NCI-H2196 treated with DMSO at 0.1 percent for 48 hours (cell line): ENCODE data around the gene RNF7.
"Not testable (repeated sequence)": the region's sequence is repeated elsewhere in the genome, so short reads cannot be mapped to it uniquely, and the experiment has no call there.

Source experiments
- DNase-seq: peaks from one replicate; lab custom pipeline; 2025; ENCODE audit not compliant: unreplicated experiment; lab: John Stamatoyannopoulos, UW

RNF7 gene

DNA sequence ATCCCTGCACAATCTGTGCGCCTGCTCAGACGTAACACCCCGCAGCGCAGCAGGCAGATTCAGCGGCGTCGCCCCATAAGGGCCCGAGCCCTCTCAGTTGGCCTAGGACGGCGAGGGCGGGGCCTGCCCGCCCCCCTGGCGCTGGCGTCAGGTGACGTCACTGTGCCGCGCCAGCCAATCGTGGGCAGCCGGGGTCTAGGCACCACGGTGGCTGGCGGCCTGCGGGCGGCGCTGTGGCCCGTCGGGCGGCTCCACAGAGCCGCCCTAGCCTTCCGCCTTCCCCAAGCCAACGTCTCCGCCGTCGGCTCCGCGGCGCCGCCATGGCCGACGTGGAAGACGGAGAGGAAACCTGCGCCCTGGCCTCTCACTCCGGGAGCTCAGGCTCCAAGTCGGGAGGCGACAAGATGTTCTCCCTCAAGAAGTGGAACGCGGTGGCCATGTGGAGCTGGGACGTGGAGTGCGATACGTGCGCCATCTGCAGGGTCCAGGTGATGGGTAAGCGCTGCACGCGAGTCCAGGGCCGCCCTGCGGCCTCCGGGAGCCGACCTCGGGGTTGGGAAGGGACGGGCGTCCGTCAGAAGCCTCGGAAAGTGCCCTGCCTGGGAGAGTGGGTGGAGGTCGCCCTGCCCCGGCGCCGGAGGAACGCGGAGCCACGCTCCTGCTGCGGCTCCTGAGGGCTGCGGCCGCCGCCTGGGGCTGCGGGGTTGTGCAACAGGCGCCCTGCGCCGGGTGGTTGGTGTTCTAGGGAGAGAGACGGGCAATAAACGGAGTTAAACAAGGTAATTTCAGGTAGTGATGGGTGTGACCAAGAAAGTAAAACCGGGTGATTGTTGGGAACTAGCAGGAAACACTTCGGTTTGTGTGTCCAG, at the start of gene RNF7:
Gene RNF7 (plus strand): TSS at position 277 of the 869 bp plus-strand sequence. CDS start 44 bp downstream, at position 321.
- peak; percentile 98 for DNase-seq

DNA sequence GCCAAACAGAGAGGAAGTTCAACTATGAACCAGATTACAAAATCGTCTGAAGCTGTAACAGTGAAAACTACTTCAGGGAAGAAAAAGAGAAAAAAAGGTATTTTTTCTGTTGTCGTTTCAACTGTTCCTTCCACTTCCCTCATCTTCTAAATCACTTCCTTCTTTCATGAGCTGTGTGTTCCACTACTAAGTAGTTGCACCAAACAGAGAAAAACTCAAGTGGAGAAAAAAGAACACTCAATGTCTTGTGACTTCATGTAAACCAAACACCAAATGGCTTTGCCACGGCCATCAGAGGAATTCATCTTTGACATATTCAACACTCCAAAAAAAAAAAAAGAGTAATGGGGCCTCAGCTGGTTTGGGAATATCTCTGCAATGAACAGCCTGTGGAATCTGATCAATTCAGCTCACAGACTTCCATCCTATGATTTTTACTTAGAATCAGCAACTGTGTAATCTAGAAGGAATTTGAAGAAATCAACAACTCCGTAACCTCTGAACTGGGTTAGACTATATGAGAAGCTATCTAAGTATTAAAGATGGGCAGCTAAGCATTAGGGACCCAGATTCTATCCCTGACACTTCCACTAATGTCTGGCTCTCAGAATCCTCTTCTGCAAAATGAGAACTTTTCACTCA, 47.5 kb upstream of the RNF7 start:
- DNase-seq = no peak

DNA sequence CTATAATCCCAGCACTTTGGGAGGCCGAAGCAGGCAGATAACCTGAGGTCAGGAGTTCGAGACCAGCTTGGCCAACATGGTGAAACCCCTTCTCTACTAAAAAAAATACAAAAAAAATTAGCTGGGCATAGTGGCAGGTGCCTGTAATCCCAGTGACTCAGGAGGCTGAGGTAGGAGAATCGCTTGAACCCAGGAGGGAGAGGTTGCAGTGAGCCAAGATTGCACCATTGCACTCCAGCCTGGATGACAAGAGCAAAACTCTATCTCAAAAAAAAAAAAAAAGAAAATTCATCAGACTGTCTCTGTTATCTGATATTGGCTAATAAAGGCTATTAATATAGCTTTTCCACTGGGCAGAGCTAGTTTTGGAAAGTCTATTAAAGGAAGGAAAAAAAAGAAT, 46.6 kb upstream of the RNF7 start:
- not testable (repeated sequence) for DNase-seq

DNA sequence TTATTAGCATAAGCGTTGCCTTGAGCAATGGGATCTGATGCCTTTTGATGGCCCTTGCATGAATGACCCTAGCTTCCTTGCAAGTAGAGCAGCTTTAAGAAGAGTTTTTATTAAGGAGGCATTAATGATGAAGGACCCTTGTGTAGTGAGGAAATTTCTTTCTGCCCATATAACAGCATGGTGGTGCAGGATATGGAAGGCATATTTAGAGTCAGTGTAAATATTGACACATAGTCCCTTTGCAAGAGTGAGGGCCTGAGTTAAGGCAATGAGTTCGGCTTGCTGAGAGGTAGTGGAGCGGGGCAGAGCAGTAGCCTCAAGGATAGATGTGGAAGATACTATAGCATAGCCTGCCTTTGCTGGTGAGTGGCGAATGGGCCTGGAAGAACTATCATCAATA, 45.1 kb upstream of the RNF7 start:
- DNase-seq = not testable (repeated sequence)

DNA sequence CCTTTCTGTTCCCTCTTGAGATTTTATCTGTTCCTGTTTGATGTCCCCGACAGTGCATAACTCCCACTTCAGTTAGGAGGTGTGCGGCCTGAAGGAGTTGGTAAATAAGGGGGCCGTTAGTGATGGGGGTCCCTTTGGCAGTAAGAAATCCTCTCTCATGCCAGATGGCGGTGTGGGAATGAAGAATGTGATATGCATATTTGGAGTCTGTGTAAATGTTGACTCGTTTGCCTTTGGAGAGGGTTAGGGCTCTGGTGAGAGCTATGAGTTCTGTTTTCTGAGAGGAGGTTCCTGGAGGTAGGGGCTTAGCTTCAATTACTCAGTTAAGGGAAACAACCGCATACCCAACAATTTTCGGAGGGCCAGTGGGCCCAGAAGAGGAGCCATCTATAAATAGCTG, 38.8 kb upstream of the RNF7 start:
- no peak for DNase-seq

DNA sequence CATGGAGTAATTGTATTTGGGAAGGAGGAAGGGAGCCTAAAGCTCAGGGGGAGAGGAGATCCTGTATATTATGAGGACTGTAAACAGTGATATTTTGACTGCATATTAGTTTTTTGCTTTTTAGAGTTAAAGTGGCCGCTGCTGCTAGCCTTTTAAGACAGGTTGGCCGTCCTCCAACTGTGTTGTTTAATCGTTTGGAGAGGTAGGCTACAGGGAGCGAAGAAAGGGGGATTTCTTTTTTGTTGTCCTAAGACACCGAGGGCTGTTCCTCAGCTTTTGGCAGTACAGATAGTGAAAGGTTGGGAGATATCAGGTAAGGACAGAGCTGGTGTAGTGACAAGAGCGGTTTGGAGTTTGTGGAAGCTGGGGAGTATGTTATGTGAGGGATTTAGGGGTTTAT, 38.2 kb upstream of the RNF7 start:
- DNase-seq = no peak

DNA sequence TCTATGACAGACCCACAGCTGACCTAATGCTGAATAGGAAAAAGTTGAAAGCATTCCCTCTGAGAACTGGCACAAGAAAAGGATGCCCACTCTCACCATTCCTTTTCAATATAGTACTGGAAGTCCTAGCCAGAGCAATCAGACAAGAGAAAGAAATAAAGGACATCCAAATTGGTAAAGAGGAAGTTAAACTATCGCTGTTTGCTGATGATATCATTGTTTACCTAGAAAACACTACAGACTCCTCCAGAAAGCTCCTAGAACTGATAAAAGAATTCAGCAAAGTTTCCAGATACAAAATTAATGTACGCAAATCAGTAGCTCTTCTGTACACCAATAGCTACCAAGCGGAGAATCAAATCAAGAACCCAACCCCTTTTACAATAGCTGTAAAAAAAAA, 34.7 kb upstream of the RNF7 start:
- DNase-seq = not testable (repeated sequence)

DNA sequence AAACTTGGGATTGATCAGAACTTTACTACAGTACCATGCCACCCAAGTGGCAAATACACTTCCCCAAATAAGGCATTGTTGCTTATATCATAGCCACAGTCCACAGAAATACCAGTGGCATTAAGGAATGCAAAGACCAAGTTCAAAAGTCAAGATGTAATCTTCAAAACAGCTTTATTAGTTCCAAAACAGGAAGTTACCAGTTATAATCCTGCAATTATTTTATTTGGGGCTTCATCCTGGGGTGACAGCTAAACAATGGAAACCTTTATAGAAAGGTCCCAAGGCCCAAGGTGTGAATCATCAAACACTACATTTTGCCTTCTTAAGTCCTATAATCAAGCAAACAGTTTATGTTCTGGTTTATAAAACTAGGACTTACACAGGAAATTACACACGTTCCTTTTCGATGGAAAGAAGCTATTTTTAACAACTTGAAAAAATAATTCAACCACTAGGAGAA, 30.3 kb upstream of the RNF7 start:
- DNase-seq = no peak

DNA sequence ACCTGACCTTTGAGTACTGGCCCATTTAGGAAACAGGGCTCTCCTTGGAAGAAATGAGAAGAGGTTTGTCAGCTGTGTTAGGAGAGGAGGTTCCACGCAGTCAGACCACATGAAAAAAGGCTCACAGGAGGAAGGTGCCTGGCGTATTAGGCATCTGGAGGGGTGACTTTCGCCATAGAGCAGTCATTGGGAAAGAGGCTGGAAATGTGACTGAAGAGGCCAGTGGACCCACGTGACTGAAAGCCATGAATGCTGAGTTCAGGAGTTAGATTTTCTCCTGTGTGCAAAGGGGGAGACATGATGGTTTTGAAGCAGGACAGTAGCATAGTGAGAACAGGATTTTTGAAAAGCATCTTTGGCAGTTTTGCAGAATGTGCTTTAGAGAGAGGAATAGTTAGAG, 29.7 kb upstream of the RNF7 start:
- no peak for DNase-seq

DNA sequence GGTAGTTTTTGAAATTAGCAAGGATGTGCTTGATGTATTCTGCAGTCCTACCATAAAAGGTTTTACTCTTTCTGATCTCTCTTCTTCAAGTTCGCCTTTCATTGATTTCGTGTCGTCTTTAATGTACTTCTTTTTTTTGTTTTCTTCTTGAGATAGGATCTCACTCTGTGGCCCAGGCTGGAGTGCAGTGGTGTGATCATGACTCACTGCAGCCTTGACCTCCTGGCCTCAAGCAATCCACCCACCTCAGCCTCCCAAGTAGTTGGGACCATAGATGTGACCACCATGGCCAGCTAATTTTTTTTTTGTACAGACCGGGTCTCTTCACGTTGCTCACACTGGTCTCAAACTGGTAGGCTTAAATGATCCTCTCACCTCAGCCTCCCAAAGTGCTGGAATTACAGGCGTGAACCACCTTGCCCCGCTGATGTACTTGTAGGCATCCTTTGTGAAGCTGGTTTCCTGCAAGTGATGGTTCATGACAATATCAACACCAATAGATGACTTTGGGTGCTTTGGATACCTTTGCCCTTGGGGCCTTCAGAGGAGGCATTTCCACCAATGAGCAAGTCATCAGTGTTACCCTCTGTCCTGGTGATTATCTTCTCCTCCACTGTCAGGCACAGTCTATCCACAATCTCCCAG, 28.9 kb upstream of the RNF7 start:
- DNase-seq = no peak

DNA sequence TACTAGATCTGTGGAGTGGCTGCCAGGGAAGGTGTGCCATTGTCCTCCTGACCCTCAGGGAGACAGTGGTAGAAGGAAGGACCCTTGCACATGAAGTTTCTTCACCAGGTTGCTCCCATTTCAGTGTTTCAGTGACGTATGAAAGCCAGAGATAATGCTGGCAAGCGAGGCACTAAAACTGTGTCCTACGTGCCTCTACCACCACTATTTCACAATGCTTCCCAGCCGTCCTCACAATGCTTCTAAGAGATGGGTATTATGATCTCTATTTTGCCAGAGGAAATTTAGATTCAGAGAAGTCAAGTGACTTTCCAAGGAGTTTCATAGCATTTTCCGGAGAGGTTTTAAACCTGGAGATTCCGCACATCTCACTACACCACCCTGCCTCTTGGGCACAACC, 28.0 kb upstream of the RNF7 start:
- DNase-seq = no peak

DNA sequence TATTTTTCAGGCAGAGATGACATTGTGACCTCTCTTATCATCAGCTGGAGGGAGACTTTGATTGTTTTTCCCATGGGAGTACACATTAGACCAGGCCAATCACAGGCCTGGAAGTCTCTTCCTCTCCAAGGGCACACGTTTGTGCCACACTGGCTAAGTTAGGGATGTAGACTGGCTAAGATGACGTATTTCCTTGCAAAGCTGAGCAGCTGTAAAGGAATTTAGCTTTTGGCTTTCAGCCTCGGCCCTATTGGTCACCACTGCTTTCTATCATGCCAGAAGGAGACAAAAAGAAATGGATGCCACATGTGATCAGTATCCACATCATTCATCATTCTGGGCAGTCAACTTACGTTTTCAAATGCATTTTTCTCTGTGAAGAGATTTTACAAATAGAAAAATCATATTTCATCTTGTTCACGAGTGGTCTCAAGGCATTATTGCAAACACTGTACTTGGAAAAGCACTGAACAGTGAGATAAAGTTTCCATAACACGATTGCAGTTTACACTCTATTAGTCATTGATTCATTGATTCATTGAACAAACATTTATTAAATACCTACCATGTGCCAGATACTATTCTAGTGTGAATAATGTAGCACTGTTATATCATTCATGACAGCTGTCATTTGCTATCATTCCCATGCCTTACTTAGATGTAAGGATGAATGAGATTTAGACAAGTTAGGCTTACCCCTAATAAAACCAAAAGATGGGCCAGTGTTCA, 27.0 kb upstream of the RNF7 start:
- no peak for DNase-seq

DNA sequence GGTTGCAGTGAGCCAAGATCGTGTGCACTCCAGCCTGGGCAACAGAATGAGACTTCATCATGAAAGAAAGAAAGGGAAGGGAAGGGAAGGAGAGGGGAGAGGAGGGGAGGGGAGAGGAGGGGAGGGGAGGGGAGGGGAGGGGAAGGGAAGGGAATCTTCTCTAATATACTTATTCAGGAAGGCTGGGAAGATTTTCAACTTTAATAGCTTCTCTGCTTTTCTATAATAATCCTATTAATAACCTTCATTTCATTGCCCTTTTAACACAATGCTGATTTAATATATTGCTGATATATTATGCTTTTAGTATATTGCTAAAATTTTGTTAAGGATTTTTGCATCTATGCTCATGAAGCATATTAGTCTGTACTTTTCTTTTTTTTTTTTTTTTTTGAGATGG, 23.4 kb upstream of the RNF7 start:
- no peak for DNase-seq

DNA sequence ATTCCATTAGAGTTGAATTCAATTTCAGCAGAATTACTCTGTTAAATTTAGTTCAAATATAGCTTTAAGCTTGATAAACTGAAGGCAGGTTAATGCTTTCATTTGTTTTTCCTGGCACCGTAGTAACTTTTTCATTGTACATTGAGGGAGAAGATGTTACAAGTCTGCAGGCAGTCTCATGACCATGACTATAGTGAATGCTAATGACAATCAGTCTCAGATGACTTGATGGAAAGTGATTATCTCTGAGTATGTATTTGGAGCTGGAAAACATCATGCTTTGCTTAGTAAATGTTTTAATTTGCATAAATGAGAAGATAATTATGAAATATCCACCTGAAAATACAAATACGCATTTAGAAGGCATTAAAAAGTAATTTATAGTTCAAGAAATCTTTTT, 16.0 kb upstream of the RNF7 start:
- DNase-seq = no peak

DNA sequence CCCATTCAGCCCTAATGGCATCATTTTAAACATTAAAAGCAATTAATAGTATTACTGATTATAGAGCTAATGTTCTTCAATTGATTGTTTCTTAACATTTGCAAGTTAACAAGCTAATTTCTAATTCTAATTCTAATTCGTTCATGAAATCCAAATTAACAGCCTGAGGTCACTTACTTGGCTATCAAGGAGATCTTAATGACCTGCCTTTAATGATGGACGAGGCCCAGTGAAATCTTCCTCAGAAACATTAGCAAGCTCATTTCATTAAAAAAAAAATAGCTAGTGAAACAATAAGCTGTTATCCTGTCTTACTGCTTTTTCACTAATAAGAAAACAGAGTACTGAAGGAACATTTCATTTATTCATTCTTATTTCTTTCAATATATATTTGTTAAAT, 15.4 kb upstream of the RNF7 start:
- DNase-seq = no peak

DNA sequence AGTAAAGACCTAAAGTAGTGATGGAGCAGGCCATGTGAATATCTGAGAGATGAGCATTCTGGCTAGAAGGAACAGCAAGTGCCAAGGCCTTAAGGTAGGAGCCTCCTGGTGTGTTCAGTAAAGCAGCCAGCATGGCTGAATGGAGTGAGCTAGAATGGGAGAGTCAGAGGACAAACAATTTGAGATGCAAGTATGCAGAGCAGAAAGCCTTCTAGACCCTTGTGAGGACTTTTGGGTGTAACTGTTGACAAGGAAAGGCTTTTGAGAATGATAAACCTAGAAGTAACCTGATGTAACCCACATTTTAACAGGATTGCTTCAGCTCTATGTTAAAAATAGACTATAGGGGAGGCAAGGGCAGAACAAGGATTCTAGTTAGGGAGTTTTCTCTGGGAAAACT, 14.8 kb upstream of the RNF7 start:
- DNase-seq = no peak

DNA sequence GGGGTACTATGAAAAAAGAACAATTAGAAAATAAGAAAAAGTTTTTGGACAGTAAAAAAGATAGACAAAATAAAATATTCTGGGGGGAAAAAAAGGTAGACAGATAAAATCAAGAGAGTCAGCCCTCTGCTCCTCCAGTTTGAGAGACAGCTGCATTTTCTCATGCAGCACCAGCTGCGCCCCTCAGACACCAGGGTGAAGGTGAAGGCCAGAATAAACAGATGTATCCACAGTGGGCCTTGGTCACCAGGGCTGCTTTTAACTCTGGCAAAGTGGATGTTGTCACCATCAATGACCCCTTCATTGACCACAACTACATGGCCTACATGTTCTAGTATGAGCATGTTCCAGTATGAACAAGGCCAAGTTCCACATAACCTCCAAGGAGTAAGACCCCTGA, 13.9 kb upstream of the RNF7 start:
- no peak for DNase-seq

DNA sequence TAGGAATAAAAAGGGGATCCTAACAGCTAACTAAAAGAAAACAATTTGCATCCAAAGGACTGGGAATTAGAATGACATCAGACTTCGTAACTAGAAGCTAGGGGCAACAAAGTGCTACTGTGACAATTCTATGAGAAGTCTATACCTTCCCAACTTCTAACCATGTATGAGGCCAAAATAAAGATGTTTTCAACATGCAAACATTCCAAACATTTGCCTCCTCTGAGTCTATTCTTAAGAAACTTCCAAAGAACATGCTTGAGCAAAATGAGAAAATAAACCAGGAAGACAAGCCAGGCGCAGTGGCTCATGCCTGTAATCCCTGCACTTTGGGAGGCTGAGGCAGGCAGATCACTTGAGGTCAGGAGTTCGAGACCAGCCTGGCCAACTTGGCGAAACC, 13.1 kb upstream of the RNF7 start:
- no peak for DNase-seq

DNA sequence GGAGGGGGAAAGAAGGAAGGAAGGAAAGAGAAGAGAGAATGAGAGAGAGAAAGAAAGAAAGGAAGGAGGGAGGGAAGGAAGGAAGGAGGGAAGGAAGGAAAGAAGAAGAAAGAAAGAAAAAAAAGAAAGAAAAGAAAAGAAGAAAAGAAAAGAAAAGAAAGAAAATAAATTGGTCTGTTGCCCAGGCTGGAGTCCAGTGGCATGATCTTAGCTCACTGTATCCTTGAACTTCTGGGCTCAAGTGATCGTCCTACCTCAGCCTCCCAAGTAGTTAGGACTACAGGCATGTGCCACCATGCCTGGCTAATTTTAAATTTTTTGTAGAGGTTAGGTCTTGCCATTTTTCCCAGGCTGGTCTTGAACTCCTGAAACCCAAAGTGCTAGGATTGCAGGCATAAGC, 11.6 kb upstream of the RNF7 start:
- DNase-seq = no peak

DNA sequence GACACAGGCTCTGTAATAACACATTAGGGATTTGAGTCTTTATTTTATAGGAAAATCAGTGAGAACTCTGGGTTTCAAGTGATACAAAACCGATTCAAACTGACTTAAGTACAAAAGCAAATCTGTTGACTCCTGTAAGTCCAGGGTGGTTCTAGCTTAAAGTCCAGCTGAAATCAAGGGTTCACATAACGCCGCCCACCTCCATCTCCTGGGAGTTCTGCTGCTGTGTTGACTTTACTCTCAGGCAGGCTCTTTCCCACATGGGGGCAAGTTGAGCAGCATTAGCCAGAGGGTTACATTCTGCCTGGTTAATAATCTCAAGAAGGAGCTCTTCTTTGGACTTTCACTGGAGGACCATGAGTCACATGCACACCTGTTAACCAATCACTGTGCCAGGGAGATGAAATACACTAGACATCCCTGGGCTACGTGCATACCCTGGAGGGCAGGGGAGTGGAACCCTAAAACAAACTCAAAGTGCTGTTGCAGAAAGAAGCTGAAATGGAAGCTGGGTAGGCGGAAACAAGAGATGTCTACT, 9.7 kb upstream of the RNF7 start:
- DNase-seq = no peak

DNA sequence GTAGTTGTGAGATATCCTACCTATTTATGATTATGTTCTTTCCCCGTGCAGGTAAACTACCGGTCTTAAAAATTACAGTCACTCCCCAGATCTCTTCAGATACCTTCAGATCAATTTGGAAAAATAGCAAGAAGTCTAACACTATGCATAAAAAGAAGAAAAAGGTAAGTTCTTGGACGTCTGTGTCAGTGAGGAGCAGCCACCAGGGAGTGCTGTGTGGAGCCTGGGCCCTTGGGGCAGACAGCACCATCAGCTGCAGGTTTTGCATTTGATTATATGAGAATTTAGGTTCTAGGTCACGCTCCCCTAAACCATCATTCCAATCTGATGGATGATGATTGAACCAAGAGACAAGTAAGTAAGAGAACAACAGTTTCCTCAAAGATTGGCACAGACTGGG, 8.9 kb upstream of the RNF7 start:
- DNase-seq = no peak
